SK-N-MC (cell line): ENCODE measurements around the gene ARHGEF17.

Source experiments
- EZH2 ChIP-seq: fragments of 200-600 bp; sonication (generic); IDR thresholded peaks from one replicate; pipeline ENCODE4 v1.6.1; 2017; ENCODE audit warnings: antibody characterized with exemption
- POLR2AphosphoS5 ChIP-seq: IDR thresholded peaks from 2 replicates; pipeline ENCODE4 v1.6.1; 2012; ENCODE audit warnings: mild to moderate bottlenecking, low read depth, low read length, borderline replicate concordance

- TF ChIP-seq EZH2 (no peak), POLR2AphosphoS5 (no peak)
Measured at GRCh38 chr11:73306069-73306841, 1.8 kb upstream of the ARHGEF17 start.
